Skeletal muscle satellite cell (primary cell): ENCODE data around the gene AVEN. TPM values are rescaled to one million over a fixed set of nuclear protein-coding genes. Genes with fewer than 3 reads are reported as not detected.

Experiments
- H3K27me3 ChIP-seq: 2 replicates; pipeline ENCODE4 v1.7.0; 2013; ENCODE audit warnings: low read length; ENCODE audit not compliant: control insufficient read depth, insufficient read depth
- H3K36me3 ChIP-seq: 2 replicates; pipeline ENCODE4 v1.7.0; 2013; ENCODE audit warnings: mild to moderate bottlenecking, control low read depth, low read length; ENCODE audit not compliant: insufficient read depth
- H3K4me1 ChIP-seq: 2 replicates; pipeline ENCODE4 v1.7.0; 2013; ENCODE audit warnings: low read length; ENCODE audit not compliant: control insufficient read depth, insufficient read depth
- H3K4me2 ChIP-seq: 2 replicates; pipeline ENCODE4 v1.7.0; 2013; ENCODE audit warnings: mild to moderate bottlenecking, low read length
- H3K4me3 ChIP-seq: 2 replicates; pipeline ENCODE4 v1.7.0; 2013; ENCODE audit warnings: low read length
- H3K9ac ChIP-seq: 2 replicates; pipeline ENCODE4 v1.7.0; 2013; ENCODE audit warnings: mild to moderate bottlenecking, low read depth, low read length, moderate library complexity
- H3K9me3 ChIP-seq: replicated peaks from 2 replicates; pipeline ENCODE4 v1.7.0; 2013; ENCODE audit warnings: mild to moderate bottlenecking, control low read depth, low read length
- total RNA-seq: library from RNA; depleted of rRNA; stranded (reverse); fragments of >200 nt; gene quantifications from 2 replicates; pipeline ENCODE4 v1.2.3, GENCODE V29; 2012; rRNA removed

Gene AVEN
- total RNA-seq = 16.4 and 17.2 TPM in 2 replicates

- Histone ChIP-seq H3K4me1 (peaks cover 20% of the 10 kb centered on the region), H3K36me3 (no peaks in the 10 kb centered on the region), H3K27me3 (no peaks in the 10 kb centered on the region), H3K4me3 (peak within 1 kb of the TSS; percentile 100), H3K4me2 (peak within 1 kb of the TSS; percentile 80), H3K9me3 (no peaks in the 10 kb centered on the region), H3K9ac (peak within 1 kb of the TSS; percentile 96)
Measured at GRCh38 chr15:34038871-34039789, at the start of gene AVEN. Gene AVEN (minus strand): TSS chr15:34039204. CDS start chr15:34039046, 158 bp downstream.

GRCh38 chr15:34085746-34086145 is 46.7 kb upstream of the AVEN start:
- no peaks in the 10 kb centered on the region for H3K27me3 ChIP-seq
- peaks cover 20% of the 10 kb centered on the region for H3K36me3 ChIP-seq
- no peak overlapping the region for H3K9ac ChIP-seq
- H3K9me3 ChIP-seq = no peaks in the 10 kb centered on the region
- no peak overlapping the region for H3K4me2 ChIP-seq
- no peak overlapping the region for H3K4me3 ChIP-seq
- peaks cover 4% of the 10 kb centered on the region for H3K4me1 ChIP-seq

- no peak overlapping the region for H3K9ac ChIP-seq
- H3K27me3 ChIP-seq = no peaks in the 10 kb centered on the region
- no peak overlapping the region for H3K4me2 ChIP-seq
- H3K9me3 ChIP-seq = no peaks in the 10 kb centered on the region
- peaks cover 15% of the 10 kb centered on the region for H3K36me3 ChIP-seq
- H3K4me3 ChIP-seq = no peak overlapping the region
- peaks cover 4% of the 10 kb centered on the region for H3K4me1 ChIP-seq
Measured at GRCh38 chr15:34084086-34084485, 45.1 kb upstream of the AVEN start.

GRCh38 chr15:34079904-34080303 is 40.9 kb upstream of the AVEN start:
- Histone ChIP-seq H3K4me1 (peaks cover 4% of the 10 kb centered on the region), H3K4me3 (no peak overlapping the region), H3K9me3 (no peaks in the 10 kb centered on the region), H3K36me3 (peaks cover 5% of the 10 kb centered on the region), H3K4me2 (no peak overlapping the region), H3K9ac (no peak overlapping the region), H3K27me3 (no peaks in the 10 kb centered on the region)

GRCh38 chr15:34078900-34079299 is 39.9 kb upstream of the AVEN start:
- Histone ChIP-seq H3K4me1 (no peaks in the 10 kb centered on the region), H3K9ac (no peak overlapping the region), H3K4me2 (no peak overlapping the region), H3K9me3 (no peaks in the 10 kb centered on the region), H3K4me3 (no peak overlapping the region), H3K27me3 (no peaks in the 10 kb centered on the region), H3K36me3 (peaks cover 5% of the 10 kb centered on the region)

- no peaks in the 10 kb centered on the region for H3K9me3 ChIP-seq
- no peaks in the 10 kb centered on the region for H3K4me1 ChIP-seq
- H3K4me3 ChIP-seq = no peak overlapping the region
- no peaks in the 10 kb centered on the region for H3K36me3 ChIP-seq
- no peak overlapping the region for H3K9ac ChIP-seq
- H3K4me2 ChIP-seq = no peak overlapping the region
- no peaks in the 10 kb centered on the region for H3K27me3 ChIP-seq
Measured at GRCh38 chr15:34076785-34077184, 37.8 kb upstream of the AVEN start.

GRCh38 chr15:34070003-34070402 is 31.0 kb upstream of the AVEN start:
- H3K4me2 ChIP-seq = no peak overlapping the region
- no peak overlapping the region for H3K4me3 ChIP-seq

GRCh38 chr15:34065941-34066340 is 26.9 kb upstream of the AVEN start:
- no peaks in the 10 kb centered on the region for H3K4me1 ChIP-seq
- no peaks in the 10 kb centered on the region for H3K27me3 ChIP-seq
- no peak overlapping the region for H3K4me2 ChIP-seq
- no peak overlapping the region for H3K9ac ChIP-seq
- H3K36me3 ChIP-seq = no peaks in the 10 kb centered on the region
- H3K4me3 ChIP-seq = no peak overlapping the region
- no peaks in the 10 kb centered on the region for H3K9me3 ChIP-seq

More at GRCh38 chr15:34070003-34070402, 31.0 kb upstream of the AVEN start:
- H3K27me3 ChIP-seq = no peaks in the 10 kb centered on the region
- no peaks in the 10 kb centered on the region for H3K4me1 ChIP-seq
- H3K9me3 ChIP-seq = no peaks in the 10 kb centered on the region
- H3K36me3 ChIP-seq = no peaks in the 10 kb centered on the region
- no peak overlapping the region for H3K9ac ChIP-seq

- H3K27me3 ChIP-seq = no peaks in the 10 kb centered on the region
- no peak overlapping the region for H3K9ac ChIP-seq
- H3K4me3 ChIP-seq = no peak overlapping the region
- H3K9me3 ChIP-seq = no peaks in the 10 kb centered on the region
- H3K4me2 ChIP-seq = no peak overlapping the region
- no peaks in the 10 kb centered on the region for H3K4me1 ChIP-seq
- no peaks in the 10 kb centered on the region for H3K36me3 ChIP-seq
Measured at GRCh38 chr15:34065261-34065660, 26.3 kb upstream of the AVEN start.

- H3K9me3 ChIP-seq = no peaks in the 10 kb centered on the region
- no peak overlapping the region for H3K9ac ChIP-seq
- H3K27me3 ChIP-seq = peaks cover 2% of the 10 kb centered on the region
Measured at GRCh38 chr15:34064438-34064837, 25.4 kb upstream of the AVEN start.

GRCh38 chr15:34059946-34060345 is 20.9 kb upstream of the AVEN start:
- Histone ChIP-seq H3K4me1 (peaks cover 15% of the 10 kb centered on the region), H3K9me3 (no peaks in the 10 kb centered on the region), H3K27me3 (peaks cover 2% of the 10 kb centered on the region), H3K9ac (no peak overlapping the region), H3K36me3 (no peaks in the 10 kb centered on the region), H3K4me2 (no peak overlapping the region), H3K4me3 (no peak overlapping the region)

More at GRCh38 chr15:34064438-34064837, 25.4 kb upstream of the AVEN start:
- H3K4me3 ChIP-seq = no peak overlapping the region
- no peaks in the 10 kb centered on the region for H3K36me3 ChIP-seq
- H3K4me2 ChIP-seq = no peak overlapping the region
- H3K4me1 ChIP-seq = no peaks in the 10 kb centered on the region

GRCh38 chr15:34059476-34059875 is 20.5 kb upstream of the AVEN start:
- no peak overlapping the region for H3K9ac ChIP-seq
- H3K4me2 ChIP-seq = no peak overlapping the region
- no peak overlapping the region for H3K4me3 ChIP-seq
- peaks cover 15% of the 10 kb centered on the region for H3K4me1 ChIP-seq
- no peaks in the 10 kb centered on the region for H3K9me3 ChIP-seq
- no peaks in the 10 kb centered on the region for H3K36me3 ChIP-seq
- H3K27me3 ChIP-seq = peaks cover 2% of the 10 kb centered on the region
